Epithelial cell of prostate (primary cell): ENCODE data around the gene CYP2C19.
A peak's percentile ranks its signal among the peaks of the same experiment; 100 is the strongest.
"Not testable (repeated sequence)": the region's sequence is repeated elsewhere in the genome, so short reads cannot be mapped to it uniquely, and the experiment has no call there.

Experiments
- DNase-seq: peaks from one replicate; pipeline ENCODE4 v3.0.0-alpha.2; 2011; ENCODE audit warnings: low read depth, low spot score
- H3K27ac ChIP-seq: fragments of 450-650 bp; 2 replicates; pipeline ENCODE4 v1.5.1; 2017; ENCODE audit warnings: mild to moderate bottlenecking

CYP2C19 gene

GRCh38 chr10:94762393-94762792 lies at the start of gene CYP2C19:
Gene CYP2C19, plus strand, starts transcription at chr10:94762681. Its CDS starts 25 bp downstream, at chr10:94762706.
- no peak within 1 kb of the TSS for H3K27ac ChIP-seq
- DNase-seq = no peak

GRCh38 chr10:94725871-94726270 lies 36.6 kb upstream of the CYP2C19 start:
- no peak for DNase-seq
- no peak overlapping the region for H3K27ac ChIP-seq

GRCh38 chr10:94735197-94735596 lies 27.3 kb upstream of the CYP2C19 start:
- DNase-seq = no peak
- no peak overlapping the region for H3K27ac ChIP-seq

GRCh38 chr10:94738588-94738987 lies 23.9 kb upstream of the CYP2C19 start:
- no peak overlapping the region for H3K27ac ChIP-seq
- no peak for DNase-seq

GRCh38 chr10:94747137-94747536 lies 15.3 kb upstream of the CYP2C19 start:
- no peak overlapping the region for H3K27ac ChIP-seq
- no peak for DNase-seq

- no peak for DNase-seq
- H3K27ac ChIP-seq = no peak overlapping the region
Observed at GRCh38 chr10:94747838-94748237, 14.6 kb upstream of the CYP2C19 start.

GRCh38 chr10:94757916-94758315 lies 4.6 kb upstream of the CYP2C19 start:
- no peak for DNase-seq
- H3K27ac ChIP-seq = no peak overlapping the region

- H3K27ac ChIP-seq = no peak overlapping the region
- DNase-seq = no peak
Observed at GRCh38 chr10:94760586-94761178, 1.8 kb upstream of the CYP2C19 start.

GRCh38 chr10:94775425-94775824 lies 12.9 kb downstream of the CYP2C19 start:
- H3K27ac ChIP-seq, DNase-seq: not testable (repeated sequence)

GRCh38 chr10:94777886-94778458 lies 15.5 kb downstream of the CYP2C19 start:
- DNase-seq = no peak

GRCh38 chr10:94780844-94781243 lies 18.4 kb downstream of the CYP2C19 start:
- no peak overlapping the region for H3K27ac ChIP-seq
- DNase-seq = no peak

More at GRCh38 chr10:94777886-94778458, 15.5 kb downstream of the CYP2C19 start:
- H3K27ac ChIP-seq = no peak overlapping the region

GRCh38 chr10:94784256-94784655 lies 21.8 kb downstream of the CYP2C19 start:
- DNase-seq = no peak

GRCh38 chr10:94785211-94785610 lies 22.7 kb downstream of the CYP2C19 start:
- DNase-seq = no peak

More at GRCh38 chr10:94784256-94784655, 21.8 kb downstream of the CYP2C19 start:
- no peak overlapping the region for H3K27ac ChIP-seq

GRCh38 chr10:94800551-94800950 lies 38.1 kb downstream of the CYP2C19 start:
- not testable (repeated sequence) for DNase-seq

More at GRCh38 chr10:94785211-94785610, 22.7 kb downstream of the CYP2C19 start:
- no peak overlapping the region for H3K27ac ChIP-seq

GRCh38 chr10:94803307-94803706 lies 40.8 kb downstream of the CYP2C19 start:
- DNase-seq = no peak

More at GRCh38 chr10:94800551-94800950, 38.1 kb downstream of the CYP2C19 start:
- not testable (repeated sequence) for H3K27ac ChIP-seq

GRCh38 chr10:94830025-94830424 lies 67.5 kb downstream of the CYP2C19 start:
- not testable (repeated sequence) for H3K27ac ChIP-seq, DNase-seq

More at GRCh38 chr10:94803307-94803706, 40.8 kb downstream of the CYP2C19 start:
- H3K27ac ChIP-seq = no peak overlapping the region

- H3K27ac ChIP-seq = no peak overlapping the region
- no peak for DNase-seq
Observed at GRCh38 chr10:94846204-94846603, 83.7 kb downstream of the CYP2C19 start.

GRCh38 chr10:94850766-94851165 lies 88.3 kb downstream of the CYP2C19 start:
- H3K27ac ChIP-seq = no peak overlapping the region
- DNase-seq = no peak

GRCh38 chr10:94851263-94851662 lies 88.8 kb downstream of the CYP2C19 start:
- no peak overlapping the region for H3K27ac ChIP-seq
- DNase-seq = no peak

- no peak for DNase-seq
- no peak overlapping the region for H3K27ac ChIP-seq
Observed at GRCh38 chr10:94852438-94852837, 90.0 kb downstream of the CYP2C19 start.

GRCh38 chr10:94853065-94853464 lies 90.6 kb downstream of the CYP2C19 start:
- H3K27ac ChIP-seq = no peak overlapping the region
- no peak for DNase-seq

GRCh38 chr10:94858005-94858404 lies 95.5 kb downstream of the CYP2C19 start:
- DNase-seq = peak; percentile 6
- no peak overlapping the region for H3K27ac ChIP-seq
